ENCODE measurements around the gene RBPMS2.

The RBPMS2 gene

GRCh38 chr15:64738226-64739095 is 36.9 kb downstream of the RBPMS2 start:
- DNase-seq (ENCODE audit: insufficient read length, low spot score) (no peak), FAIRE-seq (no peak)
- TF ChIP-seq POLR2A (IDR thresholded peaks at IDR 0.05; ENCODE audit: low read depth, low read length), result no peak
- TF ChIP-seq TAF1 (IDR thresholded peaks at IDR 0.05; ENCODE audit: low read depth, low read length), result no peak
- TF ChIP-seq PAX5 (IDR thresholded peaks at IDR 0.05; ENCODE audit: insufficient read depth, low read length, severe bottlenecking), result no peak
- TF ChIP-seq SPI1 (IDR thresholded peaks at IDR 0.05; ENCODE audit: low read depth, low read length), result no peak
- TF ChIP-seq POU2F2 (IDR thresholded peaks at IDR 0.05; ENCODE audit: low read depth, low read length), result no peak
- no peak for TF ChIP-seq POLR2AphosphoS5 (IDR thresholded peaks at IDR 0.05; ENCODE audit: low read depth, low read length)

GRCh38 chr15:64732156-64732860 is 43.1 kb downstream of the RBPMS2 start:
- no peak for FAIRE-seq
- no peak for TF ChIP-seq POU2F2 (IDR thresholded peaks at IDR 0.05; ENCODE audit: low read depth, low read length)
- TF ChIP-seq SPI1 (IDR thresholded peaks at IDR 0.05; ENCODE audit: low read depth, low read length), result no peak
- TF ChIP-seq POLR2A (IDR thresholded peaks at IDR 0.05; ENCODE audit: low read depth, low read length), result no peak
- TF ChIP-seq POLR2AphosphoS5 (IDR thresholded peaks at IDR 0.05; ENCODE audit: low read depth, low read length), result no peak
- TF ChIP-seq PAX5 (IDR thresholded peaks at IDR 0.05; ENCODE audit: insufficient read depth, low read length, severe bottlenecking), result no peak
- no peak for TF ChIP-seq TAF1 (IDR thresholded peaks at IDR 0.05; ENCODE audit: low read depth, low read length)
- no peak for DNase-seq (ENCODE audit: insufficient read length, low spot score)

GRCh38 chr15:64731805-64732151 is 43.6 kb downstream of the RBPMS2 start:
- TF ChIP-seq POLR2AphosphoS5 (IDR thresholded peaks at IDR 0.05; ENCODE audit: low read depth, low read length) (no peak), POU2F2 (IDR thresholded peaks at IDR 0.05; ENCODE audit: low read depth, low read length) (no peak)
- FAIRE-seq, result no peak

GRCh38 chr15:64731012-64731804 is 44.2 kb downstream of the RBPMS2 start:
- FAIRE-seq (peak; percentile 82), DNase-seq (ENCODE audit: insufficient read length, low spot score) (peak; percentile 66)
- TF ChIP-seq POLR2AphosphoS5 (IDR thresholded peaks at IDR 0.05; ENCODE audit: low read depth, low read length), result no peak
- no peak for TF ChIP-seq PAX5 (IDR thresholded peaks at IDR 0.05; ENCODE audit: insufficient read depth, low read length, severe bottlenecking)
- TF ChIP-seq POU2F2 (IDR thresholded peaks at IDR 0.05; ENCODE audit: low read depth, low read length), result no peak
- TF ChIP-seq POLR2A (IDR thresholded peaks at IDR 0.05; ENCODE audit: low read depth, low read length), result no peak
- TF ChIP-seq SPI1 (IDR thresholded peaks at IDR 0.05; ENCODE audit: low read depth, low read length), result no peak
- TF ChIP-seq TAF1 (IDR thresholded peaks at IDR 0.05; ENCODE audit: low read depth, low read length), result no peak

More at GRCh38 chr15:64731805-64732151, 43.6 kb downstream of the RBPMS2 start:
- DNase-seq (ENCODE audit: insufficient read length, low spot score), result no peak

- TF ChIP-seq PAX5 (IDR thresholded peaks at IDR 0.05; ENCODE audit: insufficient read depth, low read length, severe bottlenecking), result no peak
- no peak for TF ChIP-seq SPI1 (IDR thresholded peaks at IDR 0.05; ENCODE audit: low read depth, low read length)
- TF ChIP-seq POLR2A (IDR thresholded peaks at IDR 0.05; ENCODE audit: low read depth, low read length), result no peak
- no peak for TF ChIP-seq POU2F2 (IDR thresholded peaks at IDR 0.05; ENCODE audit: low read depth, low read length)
- TF ChIP-seq POLR2AphosphoS5 (IDR thresholded peaks at IDR 0.05; ENCODE audit: low read depth, low read length), result no peak
- no peak for TF ChIP-seq TAF1 (IDR thresholded peaks at IDR 0.05; ENCODE audit: low read depth, low read length)
- FAIRE-seq (no peak), DNase-seq (ENCODE audit: insufficient read length, low spot score) (no peak)
These were observed 45.2 kb downstream of the RBPMS2 start for GRCh38 chr15:64730151-64730550.

- FAIRE-seq, result no peak
- TF ChIP-seq PAX5 (IDR thresholded peaks at IDR 0.05; ENCODE audit: insufficient read depth, low read length, severe bottlenecking), result no peak
- TF ChIP-seq POU2F2 (IDR thresholded peaks at IDR 0.05; ENCODE audit: low read depth, low read length), result no peak
- TF ChIP-seq POLR2AphosphoS5 (IDR thresholded peaks at IDR 0.05; ENCODE audit: low read depth, low read length), result no peak
- no peak for TF ChIP-seq TAF1 (IDR thresholded peaks at IDR 0.05; ENCODE audit: low read depth, low read length)
- no peak for TF ChIP-seq SPI1 (IDR thresholded peaks at IDR 0.05; ENCODE audit: low read depth, low read length)
- no peak for TF ChIP-seq POLR2A (IDR thresholded peaks at IDR 0.05; ENCODE audit: low read depth, low read length)
- DNase-seq (ENCODE audit: insufficient read length, low spot score), result no peak
These were observed 55.2 kb downstream of the RBPMS2 start for GRCh38 chr15:64720188-64720587.

GRCh38 chr15:64717735-64718495 is 57.5 kb downstream of the RBPMS2 start:
- TF ChIP-seq POLR2AphosphoS5 (IDR thresholded peaks at IDR 0.05; ENCODE audit: low read depth, low read length), result no peak
- no peak for TF ChIP-seq POU2F2 (IDR thresholded peaks at IDR 0.05; ENCODE audit: low read depth, low read length)
- no peak for TF ChIP-seq POLR2A (IDR thresholded peaks at IDR 0.05; ENCODE audit: low read depth, low read length)
- no peak for TF ChIP-seq SPI1 (IDR thresholded peaks at IDR 0.05; ENCODE audit: low read depth, low read length)
- no peak for TF ChIP-seq PAX5 (IDR thresholded peaks at IDR 0.05; ENCODE audit: insufficient read depth, low read length, severe bottlenecking)
- TF ChIP-seq TAF1 (IDR thresholded peaks at IDR 0.05; ENCODE audit: low read depth, low read length), result no peak
- FAIRE-seq (no peak), DNase-seq (ENCODE audit: insufficient read length, low spot score) (no peak)

- FAIRE-seq (no peak), DNase-seq (ENCODE audit: insufficient read length, low spot score) (no peak)
- TF ChIP-seq PAX5 (IDR thresholded peaks at IDR 0.05; ENCODE audit: insufficient read depth, low read length, severe bottlenecking) (no peak), SPI1 (IDR thresholded peaks at IDR 0.05; ENCODE audit: low read depth, low read length) (no peak), POLR2AphosphoS5 (IDR thresholded peaks at IDR 0.05; ENCODE audit: low read depth, low read length) (no peak), TAF1 (IDR thresholded peaks at IDR 0.05; ENCODE audit: low read depth, low read length) (no peak), POLR2A (IDR thresholded peaks at IDR 0.05; ENCODE audit: low read depth, low read length) (no peak), POU2F2 (IDR thresholded peaks at IDR 0.05; ENCODE audit: low read depth, low read length) (no peak)
These were observed 58.3 kb downstream of the RBPMS2 start for GRCh38 chr15:64717130-64717529.
